NOMO-1 (cell line): ENCODE results near the gene CRYAA.
"Not testable (repeated sequence)": the region's sequence is repeated elsewhere in the genome, so short reads cannot be mapped to it uniquely, and the experiment has no call there.

Experiments
- DNase-seq, 2 experiments: peaks; one replicate each; lab custom pipeline; 2025; ENCODE audit not compliant: unreplicated experiment in 2 of 2; lab: John Stamatoyannopoulos, UW

Gene CRYAA, protein sequence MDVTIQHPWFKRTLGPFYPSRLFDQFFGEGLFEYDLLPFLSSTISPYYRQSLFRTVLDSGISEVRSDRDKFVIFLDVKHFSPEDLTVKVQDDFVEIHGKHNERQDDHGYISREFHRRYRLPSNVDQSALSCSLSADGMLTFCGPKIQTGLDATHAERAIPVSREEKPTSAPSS

DNA sequence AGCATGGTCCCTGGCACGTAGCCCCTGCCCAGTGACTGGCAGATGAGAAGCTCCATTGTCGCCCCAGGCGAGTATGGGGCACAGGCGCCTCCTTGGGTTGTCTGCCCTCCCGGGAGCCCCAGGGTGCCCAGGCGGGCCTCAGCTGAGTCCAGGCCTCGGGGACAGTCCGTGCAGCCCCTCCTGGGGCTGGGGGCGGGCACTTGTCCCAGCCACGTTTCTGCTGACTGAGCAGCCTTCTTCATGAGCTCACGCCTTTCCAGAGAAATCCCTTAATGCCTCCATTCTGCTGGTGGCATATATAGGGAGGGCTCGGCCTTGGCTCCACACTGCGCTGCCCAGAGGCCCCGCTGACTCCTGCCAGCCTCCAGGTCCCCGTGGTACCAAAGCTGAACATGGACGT lies at the start of gene CRYAA:
Gene CRYAA, plus strand, starts transcription at position 301 of the 400 bp plus-strand sequence. Its CDS starts 92 bp downstream, at position 393.
- not testable (repeated sequence) for DNase-seq

DNA sequence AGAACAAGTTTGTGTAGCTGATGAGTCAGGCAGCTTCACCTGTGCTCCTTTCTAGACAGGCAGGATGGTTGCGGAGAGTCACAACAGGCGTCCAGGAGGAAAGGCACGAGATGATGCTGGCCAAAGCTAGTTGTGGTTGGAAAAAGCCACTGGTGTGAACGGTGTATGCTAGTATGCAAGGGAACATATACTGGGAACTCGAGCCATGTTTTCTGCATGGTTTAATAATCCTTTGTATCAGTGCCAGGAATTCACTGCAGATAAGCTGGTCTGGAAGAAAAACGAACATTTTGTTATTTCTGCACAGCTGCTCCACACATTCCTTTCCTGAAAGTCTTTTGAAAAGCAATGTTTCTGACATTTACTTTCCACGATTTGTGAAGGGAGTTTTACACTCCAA lies 38.7 kb upstream of the CRYAA start:
- DNase-seq = not testable (repeated sequence)

- DNase-seq = not testable (repeated sequence)
Measured at GRCh38 chr21:43134520-43134919, 34.3 kb upstream of the CRYAA start.

DNA sequence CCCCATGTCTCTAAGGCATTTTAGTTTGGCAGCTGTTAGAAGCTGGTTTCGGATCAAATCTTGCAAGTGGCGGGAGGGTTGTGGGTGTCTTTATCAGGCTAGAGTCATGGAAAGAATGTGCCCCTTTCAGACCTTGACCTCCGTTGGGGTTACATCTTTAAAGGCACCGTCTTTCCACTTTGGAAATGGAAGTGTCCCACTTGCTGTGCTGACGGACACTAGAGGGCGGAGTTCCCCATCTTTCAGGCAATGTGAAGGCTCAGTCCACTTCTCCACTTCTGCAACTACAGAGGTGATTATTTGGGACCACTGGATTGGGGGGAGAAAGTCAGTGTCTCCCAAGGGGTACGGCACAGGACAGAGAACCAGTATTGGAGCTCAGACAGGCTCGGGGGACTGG lies 29.9 kb upstream of the CRYAA start:
- DNase-seq = not testable (repeated sequence)

DNA sequence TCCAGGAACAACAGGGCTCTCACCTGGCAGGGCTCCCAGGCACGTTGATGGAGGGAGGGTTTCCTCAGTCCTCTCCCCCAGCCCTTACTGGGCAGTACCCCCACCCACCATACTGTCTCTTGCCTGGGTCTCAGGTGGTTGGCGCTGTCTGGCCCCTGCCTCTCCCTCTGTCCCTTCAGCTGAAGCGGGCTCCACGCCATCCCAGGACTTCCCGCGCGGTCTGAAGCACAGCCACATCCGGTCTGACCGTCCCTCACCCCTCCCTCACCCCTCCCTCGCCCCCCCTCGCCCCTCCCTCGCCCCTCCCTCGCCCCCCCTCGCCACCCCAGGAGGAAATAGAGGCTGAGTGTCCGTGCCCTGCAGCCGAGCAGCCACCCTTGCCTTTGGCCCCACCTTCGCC lies 27.4 kb upstream of the CRYAA start:
- DNase-seq = not testable (repeated sequence)

DNA sequence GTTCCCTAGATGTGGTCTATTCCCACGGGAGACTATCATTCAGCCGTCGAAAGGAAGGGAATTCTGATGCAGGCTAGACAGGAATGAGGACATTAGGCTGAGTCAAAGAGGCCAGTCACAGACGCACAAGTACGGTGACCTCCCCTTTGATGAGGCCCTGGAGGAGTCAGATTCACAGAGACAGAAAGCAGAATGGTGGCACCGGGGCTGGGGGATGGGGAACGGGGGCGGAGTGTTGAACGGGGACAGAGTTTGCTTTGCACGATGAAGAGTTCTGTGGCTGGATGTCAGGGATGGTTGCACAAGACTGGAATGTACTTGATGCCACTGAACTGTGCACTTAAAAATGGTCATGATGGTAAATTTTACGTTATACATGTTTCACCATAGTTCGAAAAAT lies 22.2 kb upstream of the CRYAA start:
- not testable (repeated sequence) for DNase-seq

GRCh38 chr21:43147999-43148398 lies 20.8 kb upstream of the CRYAA start:
- not testable (repeated sequence) for DNase-seq

- DNase-seq = not testable (repeated sequence)
Measured at GRCh38 chr21:43149344-43149743, 19.5 kb upstream of the CRYAA start.

DNA sequence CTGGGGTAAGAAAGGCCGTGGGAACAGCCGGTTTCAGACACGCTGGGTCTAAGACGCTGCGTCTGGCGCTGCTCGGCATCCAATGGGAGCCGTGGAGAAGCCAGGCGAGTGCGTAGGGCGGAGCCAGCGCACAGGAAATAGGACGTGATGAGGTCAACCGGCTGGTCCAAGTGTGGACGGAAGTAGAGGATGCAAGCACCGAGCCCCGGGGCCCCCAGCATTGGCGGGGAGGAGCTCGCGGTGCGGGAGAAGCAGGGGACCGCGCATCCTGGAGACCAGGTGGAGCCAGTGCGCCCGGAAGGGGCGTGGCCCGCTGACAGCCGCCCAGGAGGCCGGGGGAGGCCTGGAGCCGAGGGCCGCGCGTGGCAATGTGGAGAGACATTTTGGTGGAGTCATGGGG lies 15.2 kb upstream of the CRYAA start:
- not testable (repeated sequence) for DNase-seq

DNA sequence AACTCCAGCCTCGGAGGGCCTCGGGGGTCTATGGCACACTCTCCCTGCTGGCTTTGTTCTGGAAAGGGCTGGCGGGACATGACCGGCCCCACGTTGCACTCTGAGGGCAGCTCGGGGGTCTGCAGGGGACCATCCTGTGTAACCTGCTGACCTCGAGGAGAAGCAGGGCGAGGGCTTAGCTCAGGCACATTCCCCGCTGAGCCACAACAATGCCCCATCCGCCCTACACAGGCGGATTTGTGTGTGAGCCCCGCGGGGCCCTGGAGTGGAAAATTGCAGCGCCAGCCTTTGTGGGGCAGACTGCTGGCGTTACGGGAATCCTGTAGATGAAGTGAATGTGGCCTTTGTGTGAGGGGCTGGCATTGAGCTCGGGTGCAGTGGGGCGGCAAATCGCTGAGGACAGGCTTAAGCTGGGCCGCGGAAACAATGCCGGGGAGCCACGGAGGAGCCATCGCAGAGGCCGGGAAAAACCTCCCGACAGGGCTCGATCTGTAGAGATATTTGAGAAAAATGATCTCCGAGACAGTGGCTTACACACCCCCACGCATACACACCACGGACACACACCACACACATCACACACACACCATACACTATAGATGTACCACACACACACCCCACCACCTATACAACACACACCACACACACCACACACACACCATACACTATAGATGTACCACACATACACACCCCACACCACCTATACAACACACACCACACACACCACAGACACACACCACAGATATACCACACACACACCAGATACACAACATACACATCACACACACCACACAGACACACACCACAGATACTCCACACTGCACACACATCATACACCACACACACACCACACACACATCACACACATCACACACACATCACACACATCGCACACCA lies 9.3 kb upstream of the CRYAA start:
- DNase-seq = not testable (repeated sequence)

GRCh38 chr21:43161826-43162707 lies 6.7 kb upstream of the CRYAA start:
- DNase-seq = not testable (repeated sequence)

DNA sequence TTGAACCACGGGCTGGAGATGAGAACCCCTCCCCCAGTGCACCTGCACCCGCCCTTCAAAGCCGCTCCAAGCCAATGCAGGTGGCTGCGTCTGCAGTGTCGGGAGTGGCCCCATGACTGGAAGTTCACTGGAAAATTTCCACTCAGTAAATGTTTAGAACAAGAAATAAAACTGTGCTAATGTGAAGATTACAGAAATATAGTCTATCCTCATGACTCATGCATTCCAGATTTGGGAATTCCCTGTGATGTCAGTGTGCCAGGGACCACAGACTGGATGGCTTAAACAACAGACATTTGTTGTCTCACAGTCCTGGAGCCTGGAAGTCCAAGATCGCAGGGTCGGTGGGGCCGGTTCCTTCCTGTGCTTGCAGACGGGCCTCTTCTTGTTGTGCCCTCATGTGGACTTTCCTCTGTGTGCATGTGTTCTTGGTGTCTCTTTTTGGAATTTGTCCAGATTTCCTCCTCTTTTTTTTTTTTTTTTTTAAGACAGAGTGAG lies 6.1 kb upstream of the CRYAA start:
- not testable (repeated sequence) for DNase-seq

DNA sequence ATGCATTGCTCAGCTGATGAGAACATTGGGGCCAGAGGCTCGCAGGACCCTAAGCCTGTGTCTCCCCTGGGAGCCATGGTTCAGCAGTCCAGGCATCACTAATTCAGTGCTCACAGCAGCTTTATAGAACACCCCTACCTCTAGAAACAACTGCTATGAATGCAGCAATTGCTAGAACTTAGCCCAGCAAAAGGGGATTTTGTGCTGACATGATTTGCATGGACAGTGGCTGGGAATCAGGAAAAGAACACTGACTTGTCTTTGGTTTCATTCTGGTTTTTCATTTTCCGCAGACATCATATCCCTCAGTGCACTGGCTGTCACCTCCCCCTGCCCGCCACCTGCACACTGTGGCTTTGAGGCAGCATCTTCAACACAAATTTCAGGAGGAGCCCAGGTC lies 4.0 kb upstream of the CRYAA start:
- DNase-seq = not testable (repeated sequence)

GRCh38 chr21:43165734-43166133 lies 3.1 kb upstream of the CRYAA start:
- DNase-seq = not testable (repeated sequence)

- not testable (repeated sequence) for DNase-seq
Measured at GRCh38 chr21:43169230-43169886, 550 bp downstream of the CRYAA start.

GRCh38 chr21:43169891-43170290 lies 1.1 kb downstream of the CRYAA start:
- DNase-seq = not testable (repeated sequence)

DNA sequence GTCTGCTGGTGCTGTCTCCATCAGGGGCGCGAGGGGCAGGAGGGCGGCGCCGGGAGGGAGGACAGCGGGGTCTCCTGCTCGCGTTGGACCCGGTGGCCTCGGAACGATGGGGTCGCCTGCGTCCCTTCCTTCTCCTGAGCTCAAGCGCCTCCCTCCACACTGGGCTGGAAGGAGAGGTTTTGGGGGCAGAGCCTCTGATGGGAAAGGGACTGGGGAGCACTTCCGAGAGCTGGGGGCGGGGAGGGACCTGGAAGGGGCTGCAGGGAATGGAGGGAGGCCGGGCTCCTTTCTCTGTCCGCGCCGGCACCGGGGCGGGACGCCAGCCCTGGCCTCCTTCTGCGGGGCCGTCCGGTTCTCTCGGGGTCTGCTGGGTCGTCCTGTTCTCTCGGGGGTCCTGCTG lies 4.0 kb downstream of the CRYAA start:
- DNase-seq = not testable (repeated sequence)

- not testable (repeated sequence) for DNase-seq
Measured at GRCh38 chr21:43173438-43173837, 4.6 kb downstream of the CRYAA start.

DNA sequence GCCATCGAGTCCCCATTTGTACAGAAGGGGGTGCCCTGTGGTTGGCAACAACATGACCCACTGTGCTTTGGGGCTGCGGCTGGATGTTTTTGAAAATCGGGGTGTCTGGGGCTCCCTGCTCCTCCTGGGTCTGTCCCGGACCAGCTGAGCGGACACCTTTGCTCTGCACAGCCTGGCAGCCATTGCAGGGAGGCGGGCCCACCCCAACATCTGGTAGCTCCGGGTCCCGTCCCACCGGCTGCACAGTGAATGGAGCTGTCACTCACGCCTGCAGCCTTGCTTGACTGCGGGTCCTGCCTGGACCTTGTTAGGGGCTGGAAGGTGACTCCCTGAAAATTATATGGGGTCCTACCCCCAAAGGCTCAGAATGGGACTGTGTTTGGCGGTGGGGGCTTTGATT lies 5.1 kb downstream of the CRYAA start:
- DNase-seq = not testable (repeated sequence)

GRCh38 chr21:43174998-43175397 lies 6.2 kb downstream of the CRYAA start:
- not testable (repeated sequence) for DNase-seq
